Kidney (tissue), 14 donors: ENCODE results near the gene SGCE. TPM values are rescaled to one million over a fixed set of nuclear protein-coding genes. Genes with fewer than 3 reads are reported as not detected.
A peak's percentile ranks its signal among the peaks of the same experiment; 100 is the strongest.

ENCODE experiments used
- DNase-seq, 5 donors: peaks; one replicate each; pipeline ENCODE4 v3.0.0-alpha.2; 2013 to 2020
- FAIRE-seq: peaks from 2 replicates; lab custom pipeline; 2012; peaks lifted over from hg19 to GRCh38; lab: Jason Lieb, UNC
- H3K27ac ChIP-seq, 2 donors: one replicate each; pipeline ENCODE4 v1.7.0; 2013; ENCODE audit warnings: low read depth in 2 of 2, low read length in 2 of 2, inconsistent platforms in 1 of 2
- H3K27me3 ChIP-seq: one replicate; pipeline ENCODE4 v1.7.1; 2013; ENCODE audit warnings: low read length, inconsistent platforms; ENCODE audit not compliant: control insufficient read depth, insufficient read depth
- H3K36me3 ChIP-seq, 3 donors: one replicate each; pipeline versions ENCODE4 v1.7.0 to v1.7.1; 2013; ENCODE audit warnings: low read length in 3 of 3, control low read depth in 1 of 3, inconsistent platforms in 1 of 3; ENCODE audit not compliant: insufficient read depth in 3 of 3, control insufficient read depth in 2 of 3
- H3K4me1 ChIP-seq, 3 donors: one replicate each; pipeline versions ENCODE4 v1.7.0 to v1.7.1; 2013; ENCODE audit warnings: low read length in 3 of 3, inconsistent platforms in 1 of 3, low read depth in 1 of 3; ENCODE audit not compliant: control insufficient read depth in 2 of 3, insufficient read depth in 2 of 3
- H3K4me3 ChIP-seq, 3 donors: one replicate each; pipeline versions ENCODE4 v1.7.0 to v1.8.1; 2013; ENCODE audit warnings: low read length in 3 of 3, control low read depth in 1 of 3, inconsistent platforms in 1 of 3
- H3K9ac ChIP-seq, 3 donors: one replicate each; pipeline versions ENCODE4 v1.7.0 to v1.7.1; 2013; ENCODE audit warnings: low read length in 3 of 3, control low read depth in 1 of 3, inconsistent platforms in 1 of 3
- H3K9me3 ChIP-seq, 3 donors: one replicate each; pipeline versions ENCODE4 v1.7.0 to v1.7.1; 2013; ENCODE audit warnings: low read length in 3 of 3, control low read depth in 1 of 3, inconsistent platforms in 1 of 3; ENCODE audit not compliant: control insufficient read depth in 2 of 3, insufficient read depth in 1 of 3
- intact Hi-C: fragments of 100-400 bp; cut with DNase I; formaldehyde crosslinking; loops from one replicate; pipeline ENCODE4 v1.11.1; 2022
- polyA plus RNA-seq: library from polyadenylated mRNA; stranded (reverse); fragments of 350-450 nt; fragmentation: Illumina TruSeq; extraction: RNeasy Lipid Tissue Mini Kit (QIAGEN cat#74804); gene quantifications from one replicate; pipeline ENCODE4 v1.2.3, GENCODE V29; 2014; ENCODE audit warnings: low read depth, low replicate concordance; ENCODE audit not compliant: insufficient read depth
- total RNA-seq: library from RNA; stranded (reverse); fragmentation: NEBNext Ultra II Directional; extraction: Animal tissue kit (Norgen Biotek cat#: 25700); gene quantifications from one replicate; pipeline ENCODE4 v1.2.1, GENCODE V29; 2021
- TF ChIP-seq, protein P1 (sequence below): IDR thresholded peaks from 3 replicates; pipeline ENCODE4 v1.5.1; 2012; ENCODE audit warnings: mild to moderate bottlenecking, moderate library complexity, borderline replicate concordance; ENCODE audit not compliant: insufficient read depth; ENCODE audit errors: extremely low read depth
- donor health status: control.
- donor health status: control.
- donor health status: control.
- donor health status: control.
- donor health status: control.
- donor health status: DM: yes; HTN: yes; CAD: no.
- donor health status: Normal renal cell carcinoma (clear cell type).

Gene SGCE
- total and polyA plus RNA-seq, 2 donors from 2014 or later = 56.5 to 59.6 TPM

DNA sequence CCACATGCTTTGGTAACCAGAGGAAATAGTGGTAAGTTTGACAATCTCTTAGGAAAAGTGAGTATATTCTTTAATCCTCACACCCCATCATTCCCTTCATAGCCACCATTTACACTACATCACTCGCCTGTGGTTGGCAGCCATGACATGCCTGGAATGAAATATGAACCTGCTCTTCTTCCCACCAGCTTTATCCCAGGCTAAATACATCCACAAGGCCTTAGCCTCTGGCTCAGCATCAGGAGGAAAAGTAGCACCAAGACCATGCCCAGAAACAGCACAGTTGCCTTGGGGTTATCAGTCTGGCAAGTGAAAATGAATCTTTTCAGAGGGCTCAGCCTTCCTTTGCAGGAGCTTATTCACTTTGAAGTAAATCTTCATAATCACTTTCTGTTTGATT, 40.3 kb downstream of the SGCE start:
- intact Hi-C loops = no loop called here
- H3K36me3 ChIP-seq = peaks cover 0 to 2% (median 0%) of the 10 kb centered on the region in 3 donors

DNA sequence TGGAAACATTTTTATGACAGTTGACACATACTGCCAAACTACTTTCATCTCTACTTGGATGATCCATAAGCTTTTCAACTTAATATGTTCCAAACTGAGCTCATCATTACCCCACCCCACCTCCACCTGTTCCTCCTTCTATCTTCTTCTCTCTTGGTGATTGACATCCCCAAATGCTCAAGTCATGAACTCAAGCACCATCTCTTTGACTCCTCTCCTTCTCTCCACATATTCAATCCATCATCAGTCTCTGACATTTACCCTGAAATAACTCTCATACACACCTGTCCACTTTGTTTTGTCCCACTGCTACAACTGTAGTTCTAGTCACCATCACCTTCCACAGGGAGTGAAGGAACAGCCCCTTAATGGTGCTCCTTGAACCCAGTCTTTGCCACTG, 43.3 kb downstream of the SGCE start:
- Histone ChIP-seq H3K36me3 (peaks cover 0 to 2% (median 0%) of the 10 kb centered on the region in 3 donors), H3K4me3 (no peak overlapping the region), H3K27me3 (no peaks in the 10 kb centered on the region), H3K9ac (no peak overlapping the region), H3K4me1 (no peaks in the 10 kb centered on the region), H3K9me3 (no peaks in the 10 kb centered on the region), H3K27ac (no peak overlapping the region)
- TF ChIP-seq, protein P1, sequence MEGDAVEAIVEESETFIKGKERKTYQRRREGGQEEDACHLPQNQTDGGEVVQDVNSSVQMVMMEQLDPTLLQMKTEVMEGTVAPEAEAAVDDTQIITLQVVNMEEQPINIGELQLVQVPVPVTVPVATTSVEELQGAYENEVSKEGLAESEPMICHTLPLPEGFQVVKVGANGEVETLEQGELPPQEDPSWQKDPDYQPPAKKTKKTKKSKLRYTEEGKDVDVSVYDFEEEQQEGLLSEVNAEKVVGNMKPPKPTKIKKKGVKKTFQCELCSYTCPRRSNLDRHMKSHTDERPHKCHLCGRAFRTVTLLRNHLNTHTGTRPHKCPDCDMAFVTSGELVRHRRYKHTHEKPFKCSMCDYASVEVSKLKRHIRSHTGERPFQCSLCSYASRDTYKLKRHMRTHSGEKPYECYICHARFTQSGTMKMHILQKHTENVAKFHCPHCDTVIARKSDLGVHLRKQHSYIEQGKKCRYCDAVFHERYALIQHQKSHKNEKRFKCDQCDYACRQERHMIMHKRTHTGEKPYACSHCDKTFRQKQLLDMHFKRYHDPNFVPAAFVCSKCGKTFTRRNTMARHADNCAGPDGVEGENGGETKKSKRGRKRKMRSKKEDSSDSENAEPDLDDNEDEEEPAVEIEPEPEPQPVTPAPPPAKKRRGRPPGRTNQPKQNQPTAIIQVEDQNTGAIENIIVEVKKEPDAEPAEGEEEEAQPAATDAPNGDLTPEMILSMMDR = no peak
- intact Hi-C loops = no loop called here
- FAIRE-seq (no peak), DNase-seq (no peak)

More for the DNA sequence above, 40.3 kb downstream of the SGCE start:
- Histone ChIP-seq H3K9ac (no peak overlapping the region), H3K27me3 (no peaks in the 10 kb centered on the region), H3K27ac (no peak overlapping the region), H3K4me3 (no peak overlapping the region), H3K9me3 (no peaks in the 10 kb centered on the region), H3K4me1 (no peaks in the 10 kb centered on the region)
- FAIRE-seq (no peak), DNase-seq (no peak)
- TF ChIP-seq, protein P1 = no peak

DNA sequence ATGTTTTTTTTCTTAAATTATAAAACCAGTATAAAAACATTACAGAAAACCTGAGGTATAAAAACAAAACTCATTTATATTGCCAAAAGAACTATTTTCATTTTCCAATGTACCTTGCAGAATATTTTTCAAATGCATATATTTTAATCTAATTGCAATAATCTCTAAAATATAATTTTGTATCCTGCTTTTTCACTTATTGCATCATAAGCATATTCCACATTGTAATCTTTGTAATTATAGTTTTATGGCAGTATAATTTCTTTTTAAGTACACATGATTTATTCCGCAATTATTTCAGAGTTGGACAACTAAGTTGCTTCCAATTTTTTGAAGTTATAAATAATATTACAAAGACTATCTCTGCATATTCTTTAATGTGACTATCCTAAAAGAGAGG, 43.7 kb downstream of the SGCE start:
- no peaks in the 10 kb centered on the region for H3K27me3 ChIP-seq
- intact Hi-C loops = no loop called here
- TF ChIP-seq, protein P1 = no peak
- FAIRE-seq (peak; percentile 49), DNase-seq (no peak)
- H3K4me1 ChIP-seq = no peaks in the 10 kb centered on the region
- H3K36me3 ChIP-seq = peaks cover 0 to 2% (median 0%) of the 10 kb centered on the region in 3 donors
- no peak overlapping the region for H3K9ac ChIP-seq
- no peak overlapping the region for H3K4me3 ChIP-seq
- no peak overlapping the region for H3K27ac ChIP-seq
- H3K9me3 ChIP-seq = no peaks in the 10 kb centered on the region

DNA sequence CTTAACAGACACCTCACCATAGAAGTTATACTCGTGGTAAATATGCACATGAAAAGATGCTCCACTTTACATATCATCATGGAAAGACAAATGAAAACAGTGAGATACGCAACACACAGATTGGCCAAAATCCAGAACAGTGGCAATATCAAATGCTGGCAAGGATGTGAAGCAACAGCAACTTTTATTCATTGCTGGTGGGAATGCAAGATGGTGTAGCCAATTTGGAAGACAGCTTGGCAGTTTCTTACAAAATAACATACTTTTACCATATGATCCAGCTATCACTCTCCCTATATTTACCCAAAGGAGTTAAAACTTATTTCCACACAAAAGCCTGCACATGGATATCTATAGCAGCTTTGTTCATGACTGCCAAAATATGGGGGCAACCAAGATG, 46.4 kb downstream of the SGCE start:
- no peak overlapping the region for H3K9ac ChIP-seq
- H3K27ac ChIP-seq = no peak overlapping the region
- no peaks in the 10 kb centered on the region for H3K27me3 ChIP-seq
- H3K9me3 ChIP-seq = peaks cover 0 to 5% (median 0%) of the 10 kb centered on the region in 3 donors
- DNase-seq (no peak), FAIRE-seq (no peak)
- intact Hi-C loops = no loop called here
- TF ChIP-seq, protein P1 = no peak
- H3K36me3 ChIP-seq = peaks cover 0 to 2% (median 0%) of the 10 kb centered on the region in 3 donors
- no peak overlapping the region for H3K4me3 ChIP-seq
- no peaks in the 10 kb centered on the region for H3K4me1 ChIP-seq
